ENCODE data around the gene TXNDC2.

Gene TXNDC2

GRCh38 chr18:9885170-9886004, at the start of gene TXNDC2:
TSS of gene TXNDC2 (plus strand) at chr18:9885973. CDS start at chr18:9886681, 708 bp downstream.
- H3K4me3 ChIP-seq (replicated peaks; ENCODE audit: low read depth, low read length): no peak within 1 kb of the TSS
- TF ChIP-seq CTCF (IDR thresholded peaks at IDR 0.05; ENCODE audit: low read length, missing control alignments): no peak
- DNase-seq (ENCODE audit: low read depth): no peak

GRCh38 chr18:9838144-9838877, 47.5 kb upstream of the TXNDC2 start:
- TF ChIP-seq CTCF (IDR thresholded peaks at IDR 0.05; ENCODE audit: low read length, missing control alignments): no peak
- DNase-seq (ENCODE audit: low read depth): peak; percentile 35
- H3K4me3 ChIP-seq (replicated peaks; ENCODE audit: low read depth, low read length): no peak overlapping the region

- TF ChIP-seq CTCF (IDR thresholded peaks at IDR 0.05; ENCODE audit: low read length, missing control alignments): no peak
- no peak for DNase-seq (ENCODE audit: low read depth)
- no peak overlapping the region for H3K4me3 ChIP-seq (replicated peaks; ENCODE audit: low read depth, low read length)
These were observed 46.6 kb upstream of the TXNDC2 start for GRCh38 chr18:9839211-9839610.

GRCh38 chr18:9839853-9840252, 45.9 kb upstream of the TXNDC2 start:
- no peak for TF ChIP-seq CTCF (IDR thresholded peaks at IDR 0.05; ENCODE audit: low read length, missing control alignments)
- H3K4me3 ChIP-seq (replicated peaks; ENCODE audit: low read depth, low read length): no peak overlapping the region
- no peak for DNase-seq (ENCODE audit: low read depth)

- TF ChIP-seq CTCF (IDR thresholded peaks at IDR 0.05; ENCODE audit: low read length, missing control alignments): no peak
- DNase-seq (ENCODE audit: low read depth): no peak
- no peak overlapping the region for H3K4me3 ChIP-seq (replicated peaks; ENCODE audit: low read depth, low read length)
These were observed 44.0 kb upstream of the TXNDC2 start for GRCh38 chr18:9841752-9842151.

GRCh38 chr18:9842448-9842847, 43.3 kb upstream of the TXNDC2 start:
- H3K4me3 ChIP-seq (replicated peaks; ENCODE audit: low read depth, low read length): no peak overlapping the region
- TF ChIP-seq CTCF (IDR thresholded peaks at IDR 0.05; ENCODE audit: low read length, missing control alignments): no peak
- DNase-seq (ENCODE audit: low read depth): no peak

Data from fibroblast of pulmonary artery (primary cell).